Liver (tissue), 3 donors: ENCODE data around the gene C1QL3.

Source experiments
- GABPA ChIP-seq, 2 donors: IDR thresholded peaks in 1 of 2; conservative IDR thresholded peaks in 1 of 2; 2 replicates each; pipeline ENCODE4 v1.6.1; 2016; ENCODE audit warnings: antibody characterized with exemption in 2 of 2, mild to moderate bottlenecking in 1 of 2, moderate library complexity in 1 of 2
- JUND ChIP-seq, 2 donors: IDR thresholded peaks; 2 replicates each; pipeline ENCODE4 v1.6.1; 2016; ENCODE audit warnings: antibody characterized with exemption in 2 of 2
- NR2F2 ChIP-seq: IDR thresholded peaks from 2 replicates; pipeline ENCODE4 v1.6.1; 2016; ENCODE audit warnings: antibody characterized with exemption
- RXRA ChIP-seq, 2 donors: IDR thresholded peaks; 2 replicates each; pipeline ENCODE4 v1.6.1; 2017 to 2018; ENCODE audit warnings: antibody characterized with exemption in 2 of 2, mild to moderate bottlenecking in 1 of 2
- SP1 ChIP-seq: IDR thresholded peaks from 2 replicates; pipeline ENCODE4 v1.6.1; 2018; ENCODE audit warnings: antibody characterized with exemption, mild to moderate bottlenecking
- TAF1 ChIP-seq: conservative IDR thresholded peaks from 2 replicates; pipeline ENCODE4 v1.6.1; 2016; ENCODE audit warnings: antibody characterized with exemption, mild to moderate bottlenecking
- YY1 ChIP-seq: IDR thresholded peaks from 2 replicates; pipeline ENCODE4 v1.6.1; 2016; ENCODE audit warnings: antibody characterized with exemption, mild to moderate bottlenecking
- TF ChIP-seq, protein P1 (sequence below): fragments of 150-350 bp; IDR thresholded peaks from 2 replicates; pipeline ENCODE4 v1.5.1; 2017; ENCODE audit warnings: improper control_type of control experiment, low read depth, low read length; ENCODE audit not compliant: missing input control
- TF ChIP-seq, protein P2 (sequence below): IDR thresholded peaks from 2 replicates; pipeline ENCODE4 v1.6.1; 2016; ENCODE audit warnings: antibody characterized with exemption, mild to moderate bottlenecking
- TF ChIP-seq, protein P3 (sequence below): IDR thresholded peaks from 2 replicates; pipeline ENCODE4 v1.6.1; 2016; ENCODE audit warnings: antibody characterized with exemption
- TF ChIP-seq, protein P4 (sequence below): IDR thresholded peaks from 2 replicates; pipeline ENCODE4 v1.6.1; 2016; ENCODE audit warnings: antibody characterized with exemption
- donor health status: healthy.
- donor health status: healthy.

DNA sequence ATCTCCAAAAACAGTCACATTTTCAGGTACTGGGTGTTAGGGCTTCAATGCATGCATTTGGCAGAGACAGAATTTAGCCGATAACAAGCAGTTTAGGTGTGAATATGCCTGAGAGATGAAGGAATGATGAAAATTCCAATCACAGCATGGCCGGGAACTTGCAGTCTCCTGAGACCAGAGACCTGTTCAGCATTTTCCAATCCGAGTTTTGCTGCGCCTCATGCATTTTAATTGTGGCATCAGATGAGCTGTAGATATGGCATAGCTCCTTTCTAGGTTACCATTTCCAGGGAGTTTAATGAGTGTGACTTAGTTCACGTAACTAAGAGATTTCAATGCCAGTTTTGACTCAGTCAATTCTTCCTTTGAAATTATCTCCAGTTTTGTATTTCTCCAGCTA lies 14.5 kb upstream of the C1QL3 start:
- TF ChIP-seq NR2F2 (no peak), TAF1 (no peak), GABPA (IDR thresholded peaks at IDR 0.05 in 1 of 2, conservative IDR thresholded peaks at IDR 0.05 in 1 of 2) (no peak), SP1 (no peak), JUND (IDR thresholded peaks at IDR 0.05) (no peak), YY1 (no peak), RXRA (IDR thresholded peaks at IDR 0.05) (no peak)
- TF ChIP-seq, protein P1, sequence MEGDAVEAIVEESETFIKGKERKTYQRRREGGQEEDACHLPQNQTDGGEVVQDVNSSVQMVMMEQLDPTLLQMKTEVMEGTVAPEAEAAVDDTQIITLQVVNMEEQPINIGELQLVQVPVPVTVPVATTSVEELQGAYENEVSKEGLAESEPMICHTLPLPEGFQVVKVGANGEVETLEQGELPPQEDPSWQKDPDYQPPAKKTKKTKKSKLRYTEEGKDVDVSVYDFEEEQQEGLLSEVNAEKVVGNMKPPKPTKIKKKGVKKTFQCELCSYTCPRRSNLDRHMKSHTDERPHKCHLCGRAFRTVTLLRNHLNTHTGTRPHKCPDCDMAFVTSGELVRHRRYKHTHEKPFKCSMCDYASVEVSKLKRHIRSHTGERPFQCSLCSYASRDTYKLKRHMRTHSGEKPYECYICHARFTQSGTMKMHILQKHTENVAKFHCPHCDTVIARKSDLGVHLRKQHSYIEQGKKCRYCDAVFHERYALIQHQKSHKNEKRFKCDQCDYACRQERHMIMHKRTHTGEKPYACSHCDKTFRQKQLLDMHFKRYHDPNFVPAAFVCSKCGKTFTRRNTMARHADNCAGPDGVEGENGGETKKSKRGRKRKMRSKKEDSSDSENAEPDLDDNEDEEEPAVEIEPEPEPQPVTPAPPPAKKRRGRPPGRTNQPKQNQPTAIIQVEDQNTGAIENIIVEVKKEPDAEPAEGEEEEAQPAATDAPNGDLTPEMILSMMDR: no peak
- TF ChIP-seq, protein P2, sequence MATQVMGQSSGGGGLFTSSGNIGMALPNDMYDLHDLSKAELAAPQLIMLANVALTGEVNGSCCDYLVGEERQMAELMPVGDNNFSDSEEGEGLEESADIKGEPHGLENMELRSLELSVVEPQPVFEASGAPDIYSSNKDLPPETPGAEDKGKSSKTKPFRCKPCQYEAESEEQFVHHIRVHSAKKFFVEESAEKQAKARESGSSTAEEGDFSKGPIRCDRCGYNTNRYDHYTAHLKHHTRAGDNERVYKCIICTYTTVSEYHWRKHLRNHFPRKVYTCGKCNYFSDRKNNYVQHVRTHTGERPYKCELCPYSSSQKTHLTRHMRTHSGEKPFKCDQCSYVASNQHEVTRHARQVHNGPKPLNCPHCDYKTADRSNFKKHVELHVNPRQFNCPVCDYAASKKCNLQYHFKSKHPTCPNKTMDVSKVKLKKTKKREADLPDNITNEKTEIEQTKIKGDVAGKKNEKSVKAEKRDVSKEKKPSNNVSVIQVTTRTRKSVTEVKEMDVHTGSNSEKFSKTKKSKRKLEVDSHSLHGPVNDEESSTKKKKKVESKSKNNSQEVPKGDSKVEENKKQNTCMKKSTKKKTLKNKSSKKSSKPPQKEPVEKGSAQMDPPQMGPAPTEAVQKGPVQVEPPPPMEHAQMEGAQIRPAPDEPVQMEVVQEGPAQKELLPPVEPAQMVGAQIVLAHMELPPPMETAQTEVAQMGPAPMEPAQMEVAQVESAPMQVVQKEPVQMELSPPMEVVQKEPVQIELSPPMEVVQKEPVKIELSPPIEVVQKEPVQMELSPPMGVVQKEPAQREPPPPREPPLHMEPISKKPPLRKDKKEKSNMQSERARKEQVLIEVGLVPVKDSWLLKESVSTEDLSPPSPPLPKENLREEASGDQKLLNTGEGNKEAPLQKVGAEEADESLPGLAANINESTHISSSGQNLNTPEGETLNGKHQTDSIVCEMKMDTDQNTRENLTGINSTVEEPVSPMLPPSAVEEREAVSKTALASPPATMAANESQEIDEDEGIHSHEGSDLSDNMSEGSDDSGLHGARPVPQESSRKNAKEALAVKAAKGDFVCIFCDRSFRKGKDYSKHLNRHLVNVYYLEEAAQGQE: no peak
- TF ChIP-seq, protein P3, sequence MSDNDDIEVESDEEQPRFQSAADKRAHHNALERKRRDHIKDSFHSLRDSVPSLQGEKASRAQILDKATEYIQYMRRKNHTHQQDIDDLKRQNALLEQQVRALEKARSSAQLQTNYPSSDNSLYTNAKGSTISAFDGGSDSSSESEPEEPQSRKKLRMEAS: no peak
- TF ChIP-seq, protein P4, sequence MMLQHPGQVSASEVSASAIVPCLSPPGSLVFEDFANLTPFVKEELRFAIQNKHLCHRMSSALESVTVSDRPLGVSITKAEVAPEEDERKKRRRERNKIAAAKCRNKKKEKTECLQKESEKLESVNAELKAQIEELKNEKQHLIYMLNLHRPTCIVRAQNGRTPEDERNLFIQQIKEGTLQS: no peak
